Measurements from ENCODE around the gene DUSP2.
A peak's percentile ranks its signal among the peaks of the same experiment; 100 is the strongest.
"Not testable (repeated sequence)": the region's sequence is repeated elsewhere in the genome, so short reads cannot be mapped to it uniquely, and the experiment has no call there.

Gene DUSP2

GRCh38 chr2:96148410-96149217 is 3.4 kb upstream of the DUSP2 start:
- H3K9me3 Mint-ChIP-seq: no peaks in the 10 kb centered on the region
- no peaks in the 10 kb centered on the region for H3K27me3 Mint-ChIP-seq
- peak overlapping the region; percentile 98 for H3K27ac Mint-ChIP-seq
- H3K4me1 Mint-ChIP-seq: peaks cover 77% of the 10 kb centered on the region
- H3K36me3 Mint-ChIP-seq: peaks cover 6% of the 10 kb centered on the region
- CTCF ChIA-PET: interaction anchor here (0.6 to 18.7 kb wide), 5 partner anchors 10 to 125 kb away, joined by 3 to 507 read pairs (median 8); partner anchors contain the start of gene ASTL
- peak; percentile 96 for DNase-seq
- peak overlapping the region; percentile 55 for H3K4me3 Mint-ChIP-seq

- peak overlapping the region; percentile 98 for H3K27ac Mint-ChIP-seq
- peaks cover 8% of the 10 kb centered on the region for H3K36me3 Mint-ChIP-seq
- H3K4me1 Mint-ChIP-seq: peaks cover 80% of the 10 kb centered on the region
- CTCF ChIA-PET: interaction anchor here (1.5 to 18.7 kb wide), 5 partner anchors 9 to 155 kb away, joined by 6 to 507 read pairs (median 8); partner anchors contain the start of gene ASTL
- H3K9me3 Mint-ChIP-seq: no peaks in the 10 kb centered on the region
- H3K4me3 Mint-ChIP-seq: peak overlapping the region; percentile 55
- peak; percentile 25 for DNase-seq
- H3K27me3 Mint-ChIP-seq: no peaks in the 10 kb centered on the region
Observed at GRCh38 chr2:96147593-96148201, 2.5 kb upstream of the DUSP2 start.

- H3K4me3 Mint-ChIP-seq: peak overlapping the region; percentile 67
- no peaks in the 10 kb centered on the region for H3K27me3 Mint-ChIP-seq
- peaks cover 11% of the 10 kb centered on the region for H3K36me3 Mint-ChIP-seq
- CTCF ChIA-PET: interaction anchor here (1.0 to 18.7 kb wide), 6 partner anchors 8 to 154 kb away, joined by 3 to 507 read pairs (median 8); partner anchors contain the start of gene ASTL
- DNase-seq: no peak
- H3K27ac Mint-ChIP-seq: peak overlapping the region; percentile 98
- H3K4me1 Mint-ChIP-seq: peaks cover 82% of the 10 kb centered on the region
- no peaks in the 10 kb centered on the region for H3K9me3 Mint-ChIP-seq
Observed at GRCh38 chr2:96146881-96147592, 1.8 kb upstream of the DUSP2 start.

GRCh38 chr2:96146153-96146880 is 1.1 kb upstream of the DUSP2 start:
- H3K27ac Mint-ChIP-seq: peak overlapping the region; percentile 98
- H3K9me3 Mint-ChIP-seq: no peaks in the 10 kb centered on the region
- CTCF ChIA-PET: interaction anchor here (1.0 to 18.7 kb wide), 6 partner anchors 8 to 154 kb away, joined by 3 to 507 read pairs (median 8); partner anchors contain the start of gene ASTL
- peaks cover 77% of the 10 kb centered on the region for H3K4me1 Mint-ChIP-seq
- peaks cover 12% of the 10 kb centered on the region for H3K36me3 Mint-ChIP-seq
- peak; percentile 91 for DNase-seq
- H3K27me3 Mint-ChIP-seq: no peaks in the 10 kb centered on the region
- H3K4me3 Mint-ChIP-seq: peak overlapping the region; percentile 67

- peaks cover 74% of the 10 kb centered on the region for H3K4me1 Mint-ChIP-seq
- CTCF ChIA-PET: interaction anchor here (1.0 to 18.7 kb wide), 4 partner anchors 10 to 153 kb away, joined by 3 to 507 read pairs (median 13); no protein-coding TSS in a partner anchor
Observed at GRCh38 chr2:96145848-96146152, 560 bp upstream of the DUSP2 start.

GRCh38 chr2:96144481-96145035 is 682 bp downstream of the DUSP2 start:
- Mint-ChIP-seq H3K27ac (peak overlapping the region; percentile 93), H3K36me3 (peaks cover 12% of the 10 kb centered on the region), H3K4me3 (peak overlapping the region; percentile 92), H3K4me1 (peaks cover 68% of the 10 kb centered on the region), H3K9me3 (no peaks in the 10 kb centered on the region), H3K27me3 (no peaks in the 10 kb centered on the region)
- peak; percentile 59 for DNase-seq
- CTCF ChIA-PET: interaction anchor here (0.8 to 18.7 kb wide), 6 partner anchors 14 to 122 kb away, joined by 3 to 507 read pairs (median 12); no protein-coding TSS in a partner anchor

More at GRCh38 chr2:96145848-96146152, 560 bp upstream of the DUSP2 start:
- DNase-seq: no peak
- Mint-ChIP-seq H3K9me3 (no peaks in the 10 kb centered on the region), H3K27me3 (no peaks in the 10 kb centered on the region), H3K27ac (peak overlapping the region; percentile 98), H3K4me3 (peak overlapping the region; percentile 67), H3K36me3 (peaks cover 12% of the 10 kb centered on the region)

- Mint-ChIP-seq H3K4me3 (peak overlapping the region; percentile 92), H3K9me3 (no peaks in the 10 kb centered on the region), H3K36me3 (peaks cover 12% of the 10 kb centered on the region), H3K27ac (peak overlapping the region; percentile 93), H3K4me1 (peaks cover 64% of the 10 kb centered on the region), H3K27me3 (no peaks in the 10 kb centered on the region)
- DNase-seq: peak; percentile 59
- CTCF ChIA-PET: interaction anchor here (0.8 to 18.7 kb wide), 8 partner anchors 14 to 152 kb away, joined by 3 to 507 read pairs (median 6); partner anchors contain the start of gene ADRA2B
Observed at GRCh38 chr2:96143848-96144480, 1.3 kb downstream of the DUSP2 start.

- Mint-ChIP-seq H3K4me1 (peaks cover 60% of the 10 kb centered on the region), H3K27me3 (no peaks in the 10 kb centered on the region), H3K9me3 (no peaks in the 10 kb centered on the region), H3K36me3 (peaks cover 12% of the 10 kb centered on the region), H3K4me3 (peak overlapping the region; percentile 92), H3K27ac (peak overlapping the region; percentile 93)
- no peak for DNase-seq
- CTCF ChIA-PET: interaction anchor here (0.7 to 18.7 kb wide), 10 partner anchors 13 to 151 kb away, joined by 3 to 507 read pairs (median 3); partner anchors contain the start of gene ADRA2B
Observed at GRCh38 chr2:96143231-96143847, 1.9 kb downstream of the DUSP2 start.

- CTCF ChIA-PET: interaction anchor here (0.7 to 18.7 kb wide), 10 partner anchors 12 to 150 kb away, joined by 3 to 507 read pairs (median 4); partner anchors contain the start of gene ADRA2B
- Mint-ChIP-seq H3K9me3 (no peaks in the 10 kb centered on the region), H3K4me1 (peaks cover 52% of the 10 kb centered on the region), H3K27ac (no peak overlapping the region), H3K27me3 (no peaks in the 10 kb centered on the region), H3K36me3 (peaks cover 12% of the 10 kb centered on the region), H3K4me3 (peak overlapping the region; percentile 92)
- peak; percentile 55 for DNase-seq
Observed at GRCh38 chr2:96142217-96143113, 2.8 kb downstream of the DUSP2 start.

GRCh38 chr2:96141624-96141967 is 3.6 kb downstream of the DUSP2 start:
- H3K4me3 Mint-ChIP-seq, DNase-seq, H3K27ac Mint-ChIP-seq, H3K9me3 Mint-ChIP-seq, H3K27me3 Mint-ChIP-seq: not testable (repeated sequence)
- peaks cover 12% of the 10 kb centered on the region for H3K36me3 Mint-ChIP-seq
- CTCF ChIA-PET: interaction anchor here (1.2 to 18.7 kb wide), 4 partner anchors 11 to 125 kb away, joined by 5 to 507 read pairs (median 18); no protein-coding TSS in a partner anchor
- H3K4me1 Mint-ChIP-seq: peaks cover 43% of the 10 kb centered on the region

GRCh38 chr2:96140941-96141623 is 4.2 kb downstream of the DUSP2 start:
- Mint-ChIP-seq H3K9me3 (no peaks in the 10 kb centered on the region), H3K36me3 (peaks cover 12% of the 10 kb centered on the region), H3K27ac (no peak overlapping the region), H3K27me3 (peaks cover 4% of the 10 kb centered on the region), H3K4me3 (no peak overlapping the region), H3K4me1 (peaks cover 38% of the 10 kb centered on the region)
- CTCF ChIA-PET: interaction anchor here (1.0 to 18.7 kb wide), 6 partner anchors 22 to 126 kb away, joined by 3 to 507 read pairs (median 17); no protein-coding TSS in a partner anchor
- DNase-seq: no peak

Data from activated naive CD4-positive, alpha-beta T cell treated with anti-CD3 and anti-CD28 coated beads, Interleukin-2, amount 10 ng/mL, durations not matched to agents 7 days and 5 days (primary cell).